Measurements from ENCODE around the gene TMEM253.

TMEM253 gene

DNA sequence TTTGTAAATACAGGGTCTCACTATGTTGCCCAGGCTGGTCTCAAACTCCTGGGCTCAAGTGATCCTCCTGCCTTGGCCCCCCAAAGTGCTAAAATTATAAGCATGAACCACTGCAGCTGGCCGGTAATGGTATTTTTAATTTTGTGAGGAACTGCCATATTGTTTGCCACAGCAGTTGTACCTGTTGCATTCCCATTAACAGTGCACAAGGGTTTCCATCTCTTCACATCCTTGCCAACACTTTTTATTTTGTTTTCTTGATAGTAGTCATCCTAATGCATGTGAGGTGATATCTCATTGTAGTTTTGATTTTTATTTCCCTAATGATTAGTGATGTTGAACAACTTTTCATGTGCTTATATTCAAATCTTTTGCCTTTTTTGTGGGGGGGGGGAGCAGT is 41.5 kb downstream of the TMEM253 start:
- H3K4me3 ChIP-seq (ENCODE audit: low read depth, low read length) = no peak overlapping the region
- no peak for TF ChIP-seq CTCF (IDR thresholded peaks at IDR 0.05; ENCODE audit: borderline replicate concordance, insufficient read depth, low read depth, low read length)

DNA sequence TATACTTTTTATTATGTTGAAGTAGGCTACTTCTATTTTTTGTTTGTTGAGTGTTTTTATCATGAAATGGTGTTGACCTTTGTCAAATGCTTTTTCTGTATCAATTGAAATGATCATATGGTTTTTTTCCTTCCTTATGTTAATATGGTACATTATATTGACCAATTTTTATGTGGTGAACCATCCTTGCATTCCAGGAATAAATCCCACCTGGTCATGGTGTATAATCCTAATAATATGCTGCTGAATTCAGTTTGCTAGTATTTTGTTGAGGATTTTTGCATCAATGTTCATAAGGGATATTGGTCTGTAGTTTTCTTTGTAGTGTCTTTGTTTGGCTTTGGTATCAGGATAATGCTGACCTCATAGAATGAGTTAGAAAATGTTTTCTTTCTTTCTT is 44.6 kb downstream of the TMEM253 start:
- TF ChIP-seq CTCF (IDR thresholded peaks at IDR 0.05; ENCODE audit: borderline replicate concordance, insufficient read depth, low read depth, low read length) = no peak
- no peak overlapping the region for H3K4me3 ChIP-seq (ENCODE audit: low read depth, low read length)

DNA sequence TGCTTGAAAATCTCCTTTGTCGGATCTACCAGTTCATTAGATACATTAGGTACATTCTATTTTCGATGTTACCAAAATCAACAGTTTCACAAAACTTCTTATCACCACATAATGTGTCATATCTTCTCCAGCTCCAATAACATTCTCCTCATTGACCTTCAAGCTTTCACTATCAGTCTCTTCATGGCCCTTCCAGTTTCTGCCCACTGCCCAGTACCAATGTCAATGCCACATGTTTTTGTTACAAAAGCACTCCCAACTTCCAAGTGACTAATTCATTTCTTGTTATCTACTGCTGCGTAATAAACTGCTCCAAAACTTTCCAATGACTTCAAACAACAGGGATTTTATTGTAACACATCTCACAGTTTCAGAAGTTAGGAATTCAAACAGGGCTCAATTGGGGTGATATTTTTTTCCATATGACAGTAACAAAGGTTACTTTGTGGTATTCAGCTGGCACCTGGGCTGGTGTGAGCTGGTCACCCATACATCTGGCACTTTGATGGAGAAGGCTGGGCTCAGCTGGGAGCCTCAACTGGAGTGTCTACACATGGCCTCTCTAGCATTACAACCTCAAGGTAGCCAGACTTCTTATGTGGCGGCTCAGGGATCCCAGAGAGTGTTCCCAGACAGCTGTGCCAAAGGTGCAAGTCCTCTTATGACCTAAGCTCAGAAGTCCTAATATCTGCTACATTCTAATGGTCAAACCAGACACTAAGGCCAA is 48.9 kb downstream of the TMEM253 start:
- no peak overlapping the region for H3K4me3 ChIP-seq (ENCODE audit: low read depth, low read length)
- no peak for TF ChIP-seq CTCF (IDR thresholded peaks at IDR 0.05; ENCODE audit: borderline replicate concordance, insufficient read depth, low read depth, low read length)

All from GM12875 (cell line).